ENCODE results near the gene C1QTNF6. TPM values are rescaled to one million over a fixed set of nuclear protein-coding genes. Genes with fewer than 3 reads are reported as not detected.

The C1QTNF6 gene
- total and polyA plus RNA-seq, 10 of the 15 experiments (the other 5 are each of a cell fraction or from before 2014, with no cell fraction given): 0.16 to 4.1 (median 1.3) TPM

GRCh38 chr22:37162221-37163095 is 25.6 kb downstream of the C1QTNF6 start (continued):
- peak; percentile 64 for TF ChIP-seq CUX1 (IDR thresholded peaks at IDR 0.05; ENCODE audit: insufficient replicate concordance, low read depth, low read length)
- TF ChIP-seq, protein P1, sequence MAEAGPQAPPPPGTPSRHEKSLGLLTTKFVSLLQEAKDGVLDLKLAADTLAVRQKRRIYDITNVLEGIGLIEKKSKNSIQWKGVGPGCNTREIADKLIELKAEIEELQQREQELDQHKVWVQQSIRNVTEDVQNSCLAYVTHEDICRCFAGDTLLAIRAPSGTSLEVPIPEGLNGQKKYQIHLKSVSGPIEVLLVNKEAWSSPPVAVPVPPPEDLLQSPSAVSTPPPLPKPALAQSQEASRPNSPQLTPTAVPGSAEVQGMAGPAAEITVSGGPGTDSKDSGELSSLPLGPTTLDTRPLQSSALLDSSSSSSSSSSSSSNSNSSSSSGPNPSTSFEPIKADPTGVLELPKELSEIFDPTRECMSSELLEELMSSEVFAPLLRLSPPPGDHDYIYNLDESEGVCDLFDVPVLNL (IDR thresholded peaks at IDR 0.05; ENCODE audit: low read depth, low read length): no peak
- peak; percentile 66 for TF ChIP-seq RAD51 (IDR thresholded peaks at IDR 0.05)
- TF ChIP-seq NR2C2 (IDR thresholded peaks at IDR 0.05; ENCODE audit: borderline replicate concordance, control insufficient read depth, insufficient read length, low read depth): no peak
- TF ChIP-seq SMC3 (IDR thresholded peaks at IDR 0.05; ENCODE audit: borderline replicate concordance, low read length): peak; percentile 21; the same call in 1 of the 2 replicates
- peak; percentile 16; the same call in 1 of the 2 replicates for TF ChIP-seq RAD21 (IDR thresholded peaks at IDR 0.05; ENCODE audit: insufficient read depth, low read depth, low read length)
- no peak for TF ChIP-seq FOXK2 (IDR thresholded peaks at IDR 0.05)
- TF ChIP-seq POU2F2 (IDR thresholded peaks at IDR 0.05; ENCODE audit: borderline replicate concordance, low read depth, low read length): peak; percentile 87; the same call in 2 of the 3 replicates
- no peak for TF ChIP-seq NRF1 (conservative IDR thresholded peaks at IDR 0.05; ENCODE audit: low read depth, low read length)
- no peak for TF ChIP-seq REST (IDR thresholded peaks at IDR 0.05; ENCODE audit: low read depth, low read length)
- TF ChIP-seq EED (IDR thresholded peaks at IDR 0.05; ENCODE audit: low read depth): peak; percentile 92
- no peak for TF ChIP-seq SREBF2 (IDR thresholded peaks at IDR 0.05; ENCODE audit: low read length)
- TF ChIP-seq BCL3 (IDR thresholded peaks at IDR 0.05; ENCODE audit: borderline replicate concordance, insufficient read depth, low read depth, low read length, poor library complexity, severe bottlenecking): peak; percentile 91
- TF ChIP-seq EZH2 (IDR thresholded peaks at IDR 0.05; ENCODE audit: borderline replicate concordance, control insufficient read depth, low read depth, low read length): no peak
- peak; percentile 86 for TF ChIP-seq TBL1XR1 (IDR thresholded peaks at IDR 0.05; ENCODE audit: low read depth, low read length)
- TF ChIP-seq SIX5 (IDR thresholded peaks at IDR 0.05; ENCODE audit: low read depth, low read length, severe bottlenecking): no peak
- peak; percentile 89; the same call in 1 of the 2 replicates for TF ChIP-seq ASH2L (IDR thresholded peaks at IDR 0.05; ENCODE audit: borderline replicate concordance, low read depth)

Data from GM12878 (cell line).